WTC11 (cell line): ENCODE results near the gene CNFN. TPM values are rescaled to one million over a fixed set of nuclear protein-coding genes. Genes with fewer than 3 reads are reported as not detected.

Experiments used
- ATAC-seq: fragments of 200-7000 bp; cut with Tn5 transposase; 2 replicates; pipeline ENCODE4 v1.10.0; 2021; ENCODE audit warnings: mild to moderate bottlenecking, moderate library complexity
- CTCF ChIA-PET: fragments of 300-600 bp; sonication (Branson Sonifier 250); formaldehyde crosslinking; loops from one replicate; lab custom pipeline; 2021; ENCODE audit warnings: antibody characterized with exemption; lab: Charles Lee
- POLR2A ChIA-PET: fragments of 350-600 bp; sonication (Branson Sonifier 250); formaldehyde crosslinking; loops from one replicate; lab custom pipeline; 2021; ENCODE audit warnings: antibody characterized with exemption; lab: Charles Lee
- DNase-seq: peaks from one replicate; pipeline ENCODE4 v3.0.0; 2021; ENCODE audit warnings: low spot score
- H3K27ac Mint-ChIP-seq: 2 replicates; pipeline ENCODE4 v1.8.0; 2021; ENCODE audit warnings: mixed read lengths
- H3K27me3 Mint-ChIP-seq: 2 replicates; pipeline ENCODE4 v1.8.0; 2021; ENCODE audit warnings: low read depth, mild to moderate bottlenecking, moderate library complexity, mixed read lengths
- H3K36me3 Mint-ChIP-seq: 2 replicates; pipeline ENCODE4 v1.8.0; 2021; ENCODE audit warnings: mixed read lengths
- H3K4me1 Mint-ChIP-seq: 2 replicates; pipeline ENCODE4 v1.8.0; 2022; ENCODE audit warnings: mixed read lengths
- H3K4me3 Mint-ChIP-seq: 2 replicates; pipeline ENCODE4 v1.8.0; 2021; ENCODE audit warnings: mild to moderate bottlenecking, moderate library complexity, mixed read lengths
- H3K9me3 Mint-ChIP-seq: 2 replicates; pipeline ENCODE4 v1.8.0; 2021; ENCODE audit warnings: mixed read lengths
- AFF4 ChIP-seq: sonication (generic); formaldehyde crosslinking; IDR thresholded peaks from 2 replicates; pipeline ENCODE4 v1.8.1; 2023; ENCODE audit warnings: mild to moderate bottlenecking, missing genetic modification reagents, borderline replicate concordance
- ATF1 ChIP-seq: sonication (generic); formaldehyde crosslinking; IDR thresholded peaks from 2 replicates; pipeline ENCODE4 v1.8.1; 2023; ENCODE audit warnings: mild to moderate bottlenecking, moderate library complexity, missing genetic modification reagents
- ATF2 ChIP-seq: sonication (generic); formaldehyde crosslinking; IDR thresholded peaks from 2 replicates; pipeline ENCODE4 v1.8.1; 2022; ENCODE audit warnings: low read depth, missing genetic modification reagents, borderline replicate concordance
- CDX4 ChIP-seq: fragments of 250-450 bp; sonication (Bioruptor Pico); IDR thresholded peaks from 2 replicates; pipeline ENCODE4 v1.9.0; 2021; ENCODE audit warnings: moderate library complexity, mild to moderate bottlenecking, inconsistent platforms, borderline replicate concordance
- CREB1 ChIP-seq: sonication (generic); formaldehyde crosslinking; IDR thresholded peaks from 2 replicates; pipeline ENCODE4 v1.8.0; 2023; ENCODE audit warnings: mild to moderate bottlenecking, missing genetic modification reagents
- CREM ChIP-seq: sonication (generic); formaldehyde crosslinking; IDR thresholded peaks from 2 replicates; pipeline ENCODE4 v1.8.1; 2022; ENCODE audit warnings: mild to moderate bottlenecking, missing genetic modification reagents, moderate library complexity
- ELF4 ChIP-seq: sonication (generic); formaldehyde crosslinking; IDR thresholded peaks from 2 replicates; pipeline ENCODE4 v1.8.1; 2022; ENCODE audit warnings: low read depth, mild to moderate bottlenecking, moderate library complexity, missing genetic modification reagents
- FOXP1 ChIP-seq: sonication (generic); formaldehyde crosslinking; IDR thresholded peaks from 2 replicates; pipeline ENCODE4 v1.8.0; 2022; ENCODE audit warnings: missing genetic modification reagents, mild to moderate bottlenecking, moderate library complexity, borderline replicate concordance
- GTF2I ChIP-seq: fragments of 250-450 bp; sonication (Bioruptor Pico); conservative IDR thresholded peaks from 2 replicates; pipeline ENCODE4 v1.4.0; 2021; ENCODE audit warnings: mild to moderate bottlenecking
- HMGXB4 ChIP-seq: sonication (generic); formaldehyde crosslinking; IDR thresholded peaks from 2 replicates; pipeline ENCODE4 v1.8.1; 2023; ENCODE audit warnings: mild to moderate bottlenecking, moderate library complexity, missing genetic modification reagents
- JUN ChIP-seq: sonication (generic); formaldehyde crosslinking; IDR thresholded peaks from 2 replicates; pipeline ENCODE4 v1.8.0; 2023; ENCODE audit warnings: mild to moderate bottlenecking, missing genetic modification reagents
- KAT7 ChIP-seq: sonication (generic); formaldehyde crosslinking; IDR thresholded peaks from 2 replicates; pipeline ENCODE4 v1.8.1; 2023; ENCODE audit warnings: missing genetic modification reagents, mild to moderate bottlenecking, borderline replicate concordance
- NR2C2 ChIP-seq: sonication (generic); formaldehyde crosslinking; IDR thresholded peaks from 2 replicates; pipeline ENCODE4 v1.8.0; 2022; ENCODE audit warnings: mild to moderate bottlenecking, missing genetic modification reagents
- NR3C1 ChIP-seq: sonication (generic); formaldehyde crosslinking; conservative IDR thresholded peaks from 2 replicates; pipeline ENCODE4 v1.8.1; 2023; ENCODE audit warnings: low read depth, mild to moderate bottlenecking, missing genetic modification reagents
- OVOL2 ChIP-seq: fragments of 250-450 bp; sonication (Bioruptor Pico); IDR thresholded peaks from 2 replicates; pipeline ENCODE4 v1.9.0; 2021; ENCODE audit warnings: mild to moderate bottlenecking, borderline replicate concordance
- RELA ChIP-seq: sonication (generic); formaldehyde crosslinking; IDR thresholded peaks from 2 replicates; pipeline ENCODE4 v1.8.1; 2022; ENCODE audit warnings: missing genetic modification reagents, mild to moderate bottlenecking, borderline replicate concordance
- SMAD4 ChIP-seq: sonication (generic); formaldehyde crosslinking; IDR thresholded peaks from 2 replicates; pipeline ENCODE4 v1.8.0; 2022; ENCODE audit warnings: mild to moderate bottlenecking, missing genetic modification reagents
- TCF7 ChIP-seq: sonication (generic); formaldehyde crosslinking; IDR thresholded peaks from 2 replicates; pipeline ENCODE4 v1.8.0; 2022; ENCODE audit warnings: mild to moderate bottlenecking, low read depth, missing genetic modification reagents, moderate library complexity
- TEAD1 ChIP-seq: sonication (generic); formaldehyde crosslinking; IDR thresholded peaks from 2 replicates; pipeline ENCODE4 v1.8.0; 2022; ENCODE audit warnings: mild to moderate bottlenecking, missing genetic modification reagents
- TEAD4 ChIP-seq: sonication (generic); formaldehyde crosslinking; IDR thresholded peaks from 2 replicates; pipeline ENCODE4 v1.8.0; 2022; ENCODE audit warnings: mild to moderate bottlenecking, missing genetic modification reagents
- ZNF219 ChIP-seq: sonication (generic); formaldehyde crosslinking; IDR thresholded peaks from 2 replicates; pipeline ENCODE4 v1.8.0; 2023; ENCODE audit warnings: missing genetic modification reagents, mild to moderate bottlenecking, borderline replicate concordance
- ZNF532 ChIP-seq: fragments of 250-450 bp; sonication (Bioruptor Pico); IDR thresholded peaks from 2 replicates; pipeline ENCODE4 v1.9.0; 2021; ENCODE audit warnings: mild to moderate bottlenecking, borderline replicate concordance
- ZNF671 ChIP-seq: fragments of 250-450 bp; sonication (Bioruptor Pico); IDR thresholded peaks from 2 replicates; pipeline ENCODE4 v1.8.0; 2021; ENCODE audit warnings: mild to moderate bottlenecking
- total RNA-seq: library from RNA; stranded (reverse); gene quantifications from 3 replicates; pipeline ENCODE4 v1.2.3, GENCODE V29; 2021

CNFN gene
- total RNA-seq, 1 experiment from 2014 or later, result 9.6 TPM

GRCh38 chr19:42376177-42376555, 13.9 kb downstream of the CNFN start (continued):
- TF ChIP-seq RELA (CRISPR knock-in tag) (no peak), NR2C2 (CRISPR knock-in tag) (no peak), CREM (CRISPR knock-in tag) (no peak), ZNF671 (CRISPR knock-in tag) (no peak), CREB1 (CRISPR knock-in tag) (no peak), ZNF219 (CRISPR knock-in tag) (no peak), AFF4 (CRISPR knock-in tag) (no peak), ELF4 (no peak), FOXP1 (no peak), TEAD1 (CRISPR knock-in tag) (no peak)

- DNase-seq (no peak), ATAC-seq (no peak)
- ChIA-PET POLR2A (no interaction called here), CTCF (no interaction called here)
- Mint-ChIP-seq H3K36me3 (peaks cover 16% of the 10 kb centered on the region), H3K4me3 (no peak overlapping the region), H3K27me3 (no peaks in the 10 kb centered on the region), H3K4me1 (peaks cover 17% of the 10 kb centered on the region), H3K9me3 (no peaks in the 10 kb centered on the region), H3K27ac (no peak overlapping the region)
- TF ChIP-seq HMGXB4 (CRISPR knock-in tag) (no peak), GTF2I (CRISPR knock-in tag) (no peak), NR3C1 (CRISPR knock-in tag) (no peak), CDX4 (CRISPR knock-in tag) (no peak), ELF4 (no peak), ZNF532 (no peak), TCF7 (no peak), OVOL2 (CRISPR knock-in tag) (no peak), JUN (no peak), CREB1 (CRISPR knock-in tag) (no peak), ATF2 (CRISPR knock-in tag) (no peak), KAT7 (CRISPR knock-in tag) (no peak), SMAD4 (CRISPR knock-in tag) (no peak), ATF1 (CRISPR knock-in tag) (no peak), TEAD4 (CRISPR knock-in tag) (no peak)
These were observed 14.5 kb downstream of the CNFN start for GRCh38 chr19:42375415-42376176.
